PFSK-1 (cell line): Measurements from ENCODE around the gene DPEP1.

Experiments
- POLR2AphosphoS5 ChIP-seq: IDR thresholded peaks from 2 replicates; pipeline ENCODE4 v1.6.1; 2012; ENCODE audit warnings: low read depth, mild to moderate bottlenecking, control low read depth, low read length, moderate library complexity
- REST ChIP-seq, 2 experiments: IDR thresholded peaks; 2 replicates each; pipeline versions ENCODE4 v1.6.1 to v1.8.0; 2011 to 2012; ENCODE audit warnings: low read depth in 2 of 2, low read length in 2 of 2, control low read depth in 1 of 2, inconsistent platforms in 1 of 2, mild to moderate bottlenecking in 1 of 2, moderate library complexity in 1 of 2; ENCODE audit not compliant: insufficient read depth in 1 of 2
- SIN3A ChIP-seq: IDR thresholded peaks from 2 replicates; pipeline ENCODE4 v1.6.1; 2012; ENCODE audit warnings: mild to moderate bottlenecking, low read length, moderate library complexity, borderline replicate concordance; ENCODE audit not compliant: insufficient read depth

GRCh38 chr16:89613231-89613953 lies at the start of gene DPEP1:
- no peak for TF ChIP-seq POLR2AphosphoS5
- TF ChIP-seq SIN3A, result no peak
- TF ChIP-seq REST (IDR thresholded peaks at IDR 0.05; ENCODE audit: insufficient read depth in 1 of 2, low read depth in 2 of 2, low read length in 2 of 2), result no peak
